Erythroblast (primary cell): Measurements from ENCODE around the gene FNIP1.

Experiments
- DNase-seq, 2 experiments: peaks; one replicate each; lab custom pipeline; 2025; lab: John Stamatoyannopoulos, UW
- GATA1 ChIP-seq: IDR thresholded peaks from 2 replicates; pipeline ENCODE4 v1.6.1; 2011; ENCODE audit warnings: low read depth, mild to moderate bottlenecking, control low read depth, low read length, moderate library complexity
- POLR2A ChIP-seq: IDR thresholded peaks from 2 replicates; pipeline ENCODE4 v1.6.1; 2011; ENCODE audit warnings: mild to moderate bottlenecking, low read length

The FNIP1 gene

GRCh38 chr5:131774652-131775367 is 22.0 kb downstream of the FNIP1 start:
- DNase-seq = no peak
- TF ChIP-seq GATA1 = no peak
- no peak for TF ChIP-seq POLR2A

GRCh38 chr5:131773805-131774204 is 23.0 kb downstream of the FNIP1 start:
- no peak for DNase-seq
- no peak for TF ChIP-seq GATA1
- no peak for TF ChIP-seq POLR2A

- DNase-seq = no peak
- TF ChIP-seq POLR2A = no peak
- no peak for TF ChIP-seq GATA1
These were observed 25.1 kb downstream of the FNIP1 start for GRCh38 chr5:131771692-131772091.

GRCh38 chr5:131769961-131770360 is 26.9 kb downstream of the FNIP1 start:
- no peak for DNase-seq

GRCh38 chr5:131769336-131769735 is 27.5 kb downstream of the FNIP1 start:
- TF ChIP-seq POLR2A (no peak), GATA1 (no peak)
- DNase-seq = no peak

More at GRCh38 chr5:131769961-131770360, 26.9 kb downstream of the FNIP1 start:
- TF ChIP-seq POLR2A (no peak), GATA1 (no peak)

- DNase-seq = no peak
- TF ChIP-seq POLR2A = no peak
- TF ChIP-seq GATA1 = no peak
These were observed 28.9 kb downstream of the FNIP1 start for GRCh38 chr5:131767891-131768290.

GRCh38 chr5:131766689-131767088 is 30.1 kb downstream of the FNIP1 start:
- DNase-seq = no peak
- TF ChIP-seq GATA1 = no peak
- no peak for TF ChIP-seq POLR2A

GRCh38 chr5:131765261-131765660 is 31.6 kb downstream of the FNIP1 start:
- no peak for DNase-seq
- TF ChIP-seq POLR2A (no peak), GATA1 (no peak)

- TF ChIP-seq POLR2A (no peak), GATA1 (no peak)
- DNase-seq = no peak
These were observed 32.8 kb downstream of the FNIP1 start for GRCh38 chr5:131763968-131764367.

- TF ChIP-seq GATA1 (no peak), POLR2A (no peak)
- DNase-seq = no peak
These were observed 36.0 kb downstream of the FNIP1 start for GRCh38 chr5:131760793-131761192.

GRCh38 chr5:131759704-131760103 is 37.1 kb downstream of the FNIP1 start:
- TF ChIP-seq POLR2A (no peak), GATA1 (no peak)
- no peak for DNase-seq

GRCh38 chr5:131758520-131758900 is 38.3 kb downstream of the FNIP1 start:
- DNase-seq = peak in 1 of 2 experiments; percentile 16
- TF ChIP-seq POLR2A (no peak), GATA1 (no peak)

GRCh38 chr5:131757830-131758519 is 38.8 kb downstream of the FNIP1 start:
- no peak for DNase-seq
- TF ChIP-seq GATA1 (no peak), POLR2A (no peak)

- TF ChIP-seq POLR2A = no peak
- TF ChIP-seq GATA1 = no peak
- no peak for DNase-seq
These were observed 39.9 kb downstream of the FNIP1 start for GRCh38 chr5:131756942-131757341.
